Right kidney (tissue), 9 donors: ENCODE measurements around the gene SIRPB2.

ENCODE experiments used
- DNase-seq: peaks from one replicate; pipeline ENCODE4 v3.0.0-alpha.2; 2016
- long read RNA-seq, 8 donors: transcript quantifications; one replicate each; lab custom pipeline, GENCODE V29; 2026

The SIRPB2 gene
- long read RNA-seq, donor 1 = 0 reads
- long read RNA-seq, donor 2 = 0 reads
- long read RNA-seq, donor 3 = 0 reads
- long read RNA-seq, donor 4 = 0 reads
- long read RNA-seq, donor 5 = 0 reads
- long read RNA-seq, donor 6, partial matches to known transcripts = 0 of 1 reads
- long read RNA-seq, donor 6, other reads (novel, unspliced or antisense) = 0 of 1 reads
- long read RNA-seq, donor 7 = 0 reads
- long read RNA-seq, donor 8 = 0 reads

DNA sequence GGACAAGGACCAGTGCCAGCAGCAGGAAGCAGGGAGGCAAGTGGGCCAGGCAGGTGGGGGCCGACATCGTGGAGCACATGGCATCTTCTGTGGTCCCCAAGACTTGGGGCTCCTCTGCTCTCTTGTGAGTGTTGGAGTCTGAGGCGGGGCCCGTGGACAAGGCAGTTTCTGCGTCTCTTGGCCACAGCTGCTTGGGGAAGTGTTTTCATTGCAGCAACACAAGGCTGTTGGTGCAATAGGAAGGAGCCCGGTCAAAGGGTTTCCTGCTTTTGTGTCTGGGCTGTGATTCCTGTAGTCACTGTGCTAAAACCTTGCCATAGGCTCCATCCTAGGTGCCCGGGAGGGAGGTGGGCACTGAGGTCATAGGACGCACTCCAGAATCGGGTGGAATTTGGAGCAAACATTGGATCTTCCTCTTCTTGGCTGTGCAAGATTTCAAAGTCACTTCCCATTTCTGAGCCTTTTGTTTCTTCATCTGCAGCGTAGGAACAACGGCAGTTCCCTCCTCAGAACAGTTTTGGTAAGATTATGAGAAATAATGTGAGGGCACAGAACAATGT, at the start of gene SIRPB2:
SIRPB2 (minus strand) TSS at position 140 of the 560 bp plus-strand sequence; CDS start at position 79, 61 bp downstream.
- DNase-seq = no peak

DNA sequence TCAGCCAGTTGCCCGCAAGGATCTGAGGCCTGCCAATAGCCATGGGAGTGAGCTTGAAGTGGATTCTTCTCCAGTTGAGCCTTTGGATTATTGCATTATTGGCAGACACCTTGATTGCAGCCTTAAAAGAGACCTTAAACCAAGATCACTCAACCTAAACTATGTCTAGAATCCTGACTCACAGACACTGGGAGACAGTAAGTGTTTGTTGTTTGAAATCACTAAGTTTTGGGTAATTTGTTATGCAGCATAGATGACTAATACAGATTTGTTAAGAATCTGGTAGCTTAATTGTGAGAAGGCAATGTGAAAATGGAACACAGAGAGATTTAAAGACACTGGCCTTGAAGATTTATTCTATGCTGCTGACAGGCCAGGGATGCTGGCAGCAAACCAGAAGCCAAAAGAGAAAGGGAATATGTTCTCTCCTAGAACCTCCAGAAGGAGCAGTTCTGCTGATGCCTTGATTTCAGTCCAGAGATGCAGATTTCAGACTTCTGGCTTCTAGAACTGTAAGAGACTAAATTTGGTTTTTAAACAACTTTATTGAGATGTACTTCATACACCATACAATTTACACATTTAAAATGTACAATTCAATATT, 48.7 kb upstream of the SIRPB2 start:
- no peak for DNase-seq

- DNase-seq = no peak
These were observed 47.4 kb upstream of the SIRPB2 start for GRCh38 chr20:1538655-1539054.

- DNase-seq = no peak
These were observed 46.5 kb upstream of the SIRPB2 start for GRCh38 chr20:1537731-1538058.

DNA sequence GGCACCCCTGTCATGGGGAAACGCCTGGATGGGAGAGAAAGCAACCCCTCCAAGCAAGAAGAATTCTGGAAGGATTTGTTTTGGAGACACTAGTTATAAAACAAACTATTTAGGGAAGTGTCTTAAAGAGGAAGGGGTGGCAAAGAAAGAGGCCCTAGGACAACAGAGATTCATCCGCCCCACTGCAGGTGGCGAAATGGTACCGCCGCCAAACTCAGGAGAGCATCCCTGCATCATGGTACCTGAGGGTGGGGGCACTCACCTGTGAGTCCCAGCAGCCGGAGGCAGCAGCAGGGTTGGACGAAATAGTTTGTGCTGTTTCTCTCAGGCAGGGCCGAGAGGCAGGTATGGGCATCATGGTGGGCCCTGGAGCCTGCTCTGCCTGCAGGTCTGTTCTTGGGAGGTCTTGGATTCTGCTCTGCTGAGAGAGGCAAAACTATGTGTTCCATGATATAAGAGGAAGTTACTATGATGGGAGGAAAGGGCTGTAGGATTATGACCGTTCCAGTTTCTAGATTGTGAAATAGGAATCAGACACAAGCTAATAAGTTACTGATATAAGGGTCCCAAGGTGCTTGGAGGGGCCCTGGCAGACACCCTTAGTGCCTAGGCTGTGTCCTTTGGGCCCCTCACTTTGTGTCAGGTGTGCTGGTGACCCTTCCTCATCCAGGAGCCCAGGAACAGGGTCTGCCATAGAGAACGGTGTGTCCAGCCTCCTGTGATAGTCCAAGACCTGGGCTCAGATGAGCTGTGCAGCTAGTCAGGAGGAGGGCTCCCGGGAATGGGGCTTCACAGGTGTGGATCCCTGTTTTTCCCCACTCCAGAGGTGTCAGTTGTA, 45.9 kb upstream of the SIRPB2 start:
- no peak for DNase-seq

DNA sequence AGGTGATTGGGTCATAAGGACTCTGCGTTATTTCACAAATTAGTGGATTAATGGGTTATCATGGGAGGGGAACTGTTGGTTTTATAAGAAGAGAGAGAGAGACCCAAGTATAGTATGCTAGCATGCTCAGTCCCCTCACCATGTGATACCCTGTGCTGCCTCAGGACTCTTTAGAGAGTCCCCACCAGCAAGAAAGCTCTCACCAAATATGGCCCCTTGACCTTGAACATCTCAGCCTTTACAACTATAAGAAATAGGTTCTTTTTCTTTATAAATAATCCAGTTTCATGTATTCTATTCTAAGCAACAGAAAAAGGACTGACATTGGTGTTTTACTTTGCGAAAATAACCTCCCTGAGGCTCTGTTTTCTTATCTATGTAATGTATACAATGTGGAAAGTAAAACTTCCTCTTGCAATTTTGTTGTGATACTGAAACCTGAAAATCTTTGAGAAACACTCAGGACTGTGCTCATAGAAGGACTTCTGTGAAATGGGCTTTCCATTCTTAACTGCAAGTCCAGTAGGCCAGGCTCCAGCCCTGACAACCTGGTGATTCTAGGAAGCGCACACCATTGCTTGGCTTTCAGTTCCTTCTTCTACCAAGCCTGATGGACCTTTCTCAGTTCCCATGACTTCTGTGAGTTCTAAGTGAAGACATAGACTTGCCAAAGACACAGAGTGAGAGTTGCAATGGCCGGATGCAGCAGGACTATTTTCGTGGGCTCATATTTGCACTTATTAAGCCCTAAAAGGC, 44.4 kb upstream of the SIRPB2 start:
- DNase-seq = no peak

GRCh38 chr20:1534526-1534925, 43.3 kb upstream of the SIRPB2 start:
- DNase-seq = no peak

- DNase-seq = no peak
These were observed 41.8 kb upstream of the SIRPB2 start for GRCh38 chr20:1533059-1533458.

DNA sequence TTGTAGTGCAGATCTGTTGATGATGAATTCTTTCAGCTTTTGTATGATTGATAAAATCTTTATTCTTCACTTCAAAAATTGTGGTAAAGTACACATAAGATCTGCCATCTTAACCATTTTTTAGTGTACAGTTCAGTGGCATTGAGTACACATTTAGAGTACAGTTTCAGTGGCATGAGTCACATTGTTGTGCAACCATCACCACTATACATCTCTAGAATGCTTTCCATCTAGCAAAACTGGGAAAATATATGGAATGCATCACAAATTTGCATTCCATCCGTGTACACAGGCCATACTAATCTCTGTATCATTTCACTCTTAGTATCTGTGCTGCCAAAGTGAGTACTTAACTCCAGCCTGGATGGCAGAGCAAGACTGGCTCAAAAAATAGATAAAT, 37.6 kb upstream of the SIRPB2 start:
- no peak for DNase-seq

GRCh38 chr20:1527923-1528322, 36.7 kb upstream of the SIRPB2 start:
- DNase-seq = no peak

DNA sequence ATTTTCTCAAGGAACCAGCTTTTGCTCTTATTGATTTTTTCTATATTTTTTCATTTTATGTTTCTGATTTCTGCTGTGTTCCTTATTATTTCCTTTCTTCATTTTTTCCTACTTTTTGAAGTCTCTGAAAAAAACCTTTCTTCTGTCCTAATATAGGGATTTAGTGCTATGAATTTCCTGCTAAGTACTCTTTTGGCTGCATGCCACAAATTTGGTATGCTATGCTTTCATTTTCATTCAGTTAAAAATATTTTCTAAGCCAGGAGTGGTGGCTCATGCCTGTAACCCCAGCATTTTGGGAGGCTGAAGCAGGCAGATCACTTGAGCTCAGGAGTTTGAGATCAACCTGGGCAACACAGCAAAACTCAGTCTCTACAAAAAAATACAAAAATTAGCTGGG, 35.7 kb upstream of the SIRPB2 start:
- no peak for DNase-seq

GRCh38 chr20:1526310-1526709, 35.1 kb upstream of the SIRPB2 start:
- no peak for DNase-seq

- no peak for DNase-seq
These were observed 32.8 kb upstream of the SIRPB2 start for GRCh38 chr20:1524004-1524403.

DNA sequence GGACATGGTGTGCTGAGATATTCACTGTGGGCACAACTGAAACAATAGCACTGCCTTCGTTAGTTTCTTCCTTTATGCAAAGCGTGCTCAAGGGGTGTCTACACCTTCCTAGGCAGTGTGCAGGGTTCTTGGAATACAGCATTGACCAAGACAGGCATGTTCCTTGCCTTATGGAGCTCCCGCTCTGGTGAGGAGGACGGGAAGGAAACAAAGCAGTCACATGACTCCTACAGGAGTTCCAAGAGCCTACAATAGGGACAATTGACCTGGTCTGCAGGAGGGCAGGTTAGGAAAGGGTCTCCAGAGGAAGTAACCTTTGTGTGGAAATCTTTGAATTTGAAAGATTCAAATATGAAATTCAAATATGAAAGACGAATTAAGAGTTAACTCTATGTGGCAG, 25.8 kb upstream of the SIRPB2 start:
- no peak for DNase-seq

DNA sequence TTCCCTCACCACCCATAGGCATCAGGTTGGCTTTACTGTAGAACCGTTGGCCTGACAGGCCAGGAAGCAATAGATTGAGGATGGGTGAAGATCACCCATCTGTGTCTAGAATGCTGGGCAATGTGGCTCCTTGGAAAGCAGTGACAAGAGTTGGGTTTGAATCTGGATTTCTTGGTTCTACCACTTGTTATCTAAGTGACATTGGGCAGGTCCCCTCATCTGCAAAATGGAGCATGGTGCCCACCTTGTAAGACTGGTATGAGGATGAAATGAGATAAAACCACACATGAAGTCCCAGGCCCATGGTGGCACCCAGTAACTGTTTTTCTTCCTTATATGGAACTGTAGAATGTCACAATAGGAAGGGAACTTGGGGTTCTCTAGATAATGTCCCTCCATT, 22.6 kb upstream of the SIRPB2 start:
- no peak for DNase-seq

- no peak for DNase-seq
These were observed 18.0 kb upstream of the SIRPB2 start for GRCh38 chr20:1509237-1509636.

GRCh38 chr20:1508574-1508973, 17.4 kb upstream of the SIRPB2 start:
- no peak for DNase-seq

DNA sequence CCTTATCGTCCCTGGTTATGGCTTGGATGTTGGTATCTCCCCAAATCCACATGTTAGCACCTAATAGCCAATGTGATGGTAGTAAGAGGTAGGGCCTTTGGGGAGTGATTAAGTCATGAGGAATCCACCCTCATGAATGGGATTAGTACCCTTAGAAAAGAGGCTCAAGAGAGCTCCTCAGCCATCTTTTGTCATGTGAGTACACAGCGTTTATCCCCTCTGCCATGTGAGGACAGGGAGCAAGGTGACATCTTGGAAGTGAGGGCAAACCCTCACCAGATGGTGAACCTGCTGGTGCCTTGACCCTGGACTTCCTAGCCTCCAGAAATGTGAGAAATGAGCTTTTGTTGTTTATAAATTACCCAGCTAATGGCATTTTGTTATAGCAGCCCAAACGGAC, 16.1 kb upstream of the SIRPB2 start:
- no peak for DNase-seq

GRCh38 chr20:1505871-1506270, 14.7 kb upstream of the SIRPB2 start:
- no peak for DNase-seq

DNA sequence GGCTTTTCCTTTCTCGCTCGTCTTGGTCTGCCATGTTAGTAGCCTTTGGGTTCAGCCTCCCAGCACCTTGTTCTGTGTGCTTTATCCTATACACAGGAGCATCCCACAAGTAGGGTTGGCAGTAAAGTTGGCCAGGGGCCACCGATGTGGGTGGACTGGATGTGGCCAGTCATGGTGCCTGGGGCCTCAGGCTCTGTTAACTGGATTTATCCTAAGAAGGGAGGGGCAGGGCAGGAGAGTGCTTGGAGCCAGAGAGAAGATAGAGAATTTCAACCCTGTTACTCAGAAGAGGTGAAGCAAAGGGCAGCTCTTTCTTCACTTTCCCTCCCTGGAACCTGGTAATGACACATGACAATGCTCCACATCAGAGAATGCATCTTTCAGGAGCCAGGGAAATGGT, 14.1 kb upstream of the SIRPB2 start:
- DNase-seq = no peak

- no peak for DNase-seq
These were observed 12.5 kb upstream of the SIRPB2 start for GRCh38 chr20:1503564-1504227.

DNA sequence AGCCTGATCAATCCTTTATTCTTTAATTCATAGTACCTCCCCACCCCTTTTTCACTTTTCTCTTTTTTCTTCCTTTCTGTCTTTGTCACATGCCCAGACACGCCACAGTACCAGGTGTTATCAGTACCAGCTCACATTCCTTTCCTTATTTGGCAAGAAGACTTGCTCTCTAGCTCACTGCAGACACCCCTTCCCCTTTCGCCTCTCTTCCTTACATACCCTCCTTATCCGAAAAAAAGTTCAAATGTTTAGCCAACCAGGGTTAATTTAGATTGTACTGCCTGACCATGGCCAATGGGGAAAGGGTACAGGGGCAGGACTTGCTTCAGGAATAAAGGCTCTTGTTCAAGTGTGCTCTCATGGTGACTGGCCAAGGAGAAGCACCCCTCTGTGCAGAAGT, 9.3 kb upstream of the SIRPB2 start:
- no peak for DNase-seq
